ENCODE data around the gene SLC38A2.

SLC38A2 gene

DNA sequence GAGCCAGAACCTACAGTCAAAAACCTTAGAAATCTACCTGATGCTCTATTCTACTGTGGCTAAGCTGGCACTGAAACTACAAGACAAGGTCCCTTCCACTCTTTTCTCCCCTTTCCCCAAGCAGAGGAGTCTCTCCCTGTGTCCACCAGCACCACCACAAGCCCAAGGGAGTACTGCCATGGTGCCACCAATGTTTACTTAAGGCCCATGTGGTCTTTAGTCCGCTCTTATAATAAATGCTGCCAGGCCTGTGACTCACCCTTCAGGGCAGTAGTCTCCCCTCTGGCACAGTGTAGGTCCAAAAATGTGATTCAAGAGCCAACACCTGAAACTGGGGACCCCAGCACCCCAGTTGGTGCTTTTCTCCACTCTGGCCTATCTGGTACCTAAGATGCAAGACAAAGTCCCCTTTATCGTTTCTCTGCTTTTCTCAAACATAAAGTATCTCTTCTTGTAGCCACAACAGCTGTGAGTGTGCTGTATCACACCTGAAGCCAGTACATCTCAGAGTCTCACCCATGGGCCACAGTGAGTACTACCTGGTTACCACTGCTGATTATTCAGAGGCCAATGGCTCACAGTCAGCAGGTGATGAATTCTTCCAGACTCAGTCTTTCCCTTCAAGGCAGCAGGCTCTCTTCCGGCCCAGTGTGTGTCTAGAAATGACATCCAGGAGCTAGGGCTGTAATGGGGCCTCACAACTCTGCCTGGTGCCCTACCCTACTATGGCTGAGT, 29.3 kb downstream of the SLC38A2 start:
- CTCF ChIA-PET, result interaction anchor here (0.6 to 2.7 kb wide), 11 partner anchors 11 to 677 kb away, joined by 3 to 15 read pairs (median 4); no protein-coding TSS in a partner anchor
- POLR2A ChIA-PET, result no interaction called here
- TF ChIP-seq FEZF1 (tag by site-specific recombination; IDR thresholded peaks at IDR 0.05), result no peak
- TF ChIP-seq, protein P1, sequence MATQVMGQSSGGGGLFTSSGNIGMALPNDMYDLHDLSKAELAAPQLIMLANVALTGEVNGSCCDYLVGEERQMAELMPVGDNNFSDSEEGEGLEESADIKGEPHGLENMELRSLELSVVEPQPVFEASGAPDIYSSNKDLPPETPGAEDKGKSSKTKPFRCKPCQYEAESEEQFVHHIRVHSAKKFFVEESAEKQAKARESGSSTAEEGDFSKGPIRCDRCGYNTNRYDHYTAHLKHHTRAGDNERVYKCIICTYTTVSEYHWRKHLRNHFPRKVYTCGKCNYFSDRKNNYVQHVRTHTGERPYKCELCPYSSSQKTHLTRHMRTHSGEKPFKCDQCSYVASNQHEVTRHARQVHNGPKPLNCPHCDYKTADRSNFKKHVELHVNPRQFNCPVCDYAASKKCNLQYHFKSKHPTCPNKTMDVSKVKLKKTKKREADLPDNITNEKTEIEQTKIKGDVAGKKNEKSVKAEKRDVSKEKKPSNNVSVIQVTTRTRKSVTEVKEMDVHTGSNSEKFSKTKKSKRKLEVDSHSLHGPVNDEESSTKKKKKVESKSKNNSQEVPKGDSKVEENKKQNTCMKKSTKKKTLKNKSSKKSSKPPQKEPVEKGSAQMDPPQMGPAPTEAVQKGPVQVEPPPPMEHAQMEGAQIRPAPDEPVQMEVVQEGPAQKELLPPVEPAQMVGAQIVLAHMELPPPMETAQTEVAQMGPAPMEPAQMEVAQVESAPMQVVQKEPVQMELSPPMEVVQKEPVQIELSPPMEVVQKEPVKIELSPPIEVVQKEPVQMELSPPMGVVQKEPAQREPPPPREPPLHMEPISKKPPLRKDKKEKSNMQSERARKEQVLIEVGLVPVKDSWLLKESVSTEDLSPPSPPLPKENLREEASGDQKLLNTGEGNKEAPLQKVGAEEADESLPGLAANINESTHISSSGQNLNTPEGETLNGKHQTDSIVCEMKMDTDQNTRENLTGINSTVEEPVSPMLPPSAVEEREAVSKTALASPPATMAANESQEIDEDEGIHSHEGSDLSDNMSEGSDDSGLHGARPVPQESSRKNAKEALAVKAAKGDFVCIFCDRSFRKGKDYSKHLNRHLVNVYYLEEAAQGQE (tag by site-specific recombination; IDR thresholded peaks at IDR 0.05), result no peak
- no peak for TF ChIP-seq KLF9 (tag by site-specific recombination; IDR thresholded peaks at IDR 0.05; ENCODE audit: low read depth)
- no peak for TF ChIP-seq ZNF707 (tag by site-specific recombination; IDR thresholded peaks at IDR 0.05)
- TF ChIP-seq GLI2 (tag by site-specific recombination; IDR thresholded peaks at IDR 0.05; ENCODE audit: borderline replicate concordance, low read depth), result no peak
- TF ChIP-seq ZNF518A (tag by site-specific recombination; conservative IDR thresholded peaks at IDR 0.05; ENCODE audit: low read depth), result no peak
- no peak for TF ChIP-seq ZNF664 (tag by site-specific recombination; IDR thresholded peaks at IDR 0.05)
- TF ChIP-seq ZNF704 (tag by site-specific recombination; IDR thresholded peaks at IDR 0.05), result no peak
- no peak for TF ChIP-seq ZNF76 (tag by site-specific recombination; IDR thresholded peaks at IDR 0.05; ENCODE audit: borderline replicate concordance, low read depth)
- TF ChIP-seq YY1 (tag by site-specific recombination; IDR thresholded peaks at IDR 0.05), result no peak
- TF ChIP-seq, protein P2, sequence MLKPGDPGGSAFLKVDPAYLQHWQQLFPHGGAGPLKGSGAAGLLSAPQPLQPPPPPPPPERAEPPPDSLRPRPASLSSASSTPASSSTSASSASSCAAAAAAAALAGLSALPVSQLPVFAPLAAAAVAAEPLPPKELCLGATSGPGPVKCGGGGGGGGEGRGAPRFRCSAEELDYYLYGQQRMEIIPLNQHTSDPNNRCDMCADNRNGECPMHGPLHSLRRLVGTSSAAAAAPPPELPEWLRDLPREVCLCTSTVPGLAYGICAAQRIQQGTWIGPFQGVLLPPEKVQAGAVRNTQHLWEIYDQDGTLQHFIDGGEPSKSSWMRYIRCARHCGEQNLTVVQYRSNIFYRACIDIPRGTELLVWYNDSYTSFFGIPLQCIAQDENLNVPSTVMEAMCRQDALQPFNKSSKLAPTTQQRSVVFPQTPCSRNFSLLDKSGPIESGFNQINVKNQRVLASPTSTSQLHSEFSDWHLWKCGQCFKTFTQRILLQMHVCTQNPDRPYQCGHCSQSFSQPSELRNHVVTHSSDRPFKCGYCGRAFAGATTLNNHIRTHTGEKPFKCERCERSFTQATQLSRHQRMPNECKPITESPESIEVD (tag by site-specific recombination; IDR thresholded peaks at IDR 0.05), result no peak
- TF ChIP-seq ZNF626 (tag by site-specific recombination; IDR thresholded peaks at IDR 0.05), result no peak

More for the DNA sequence above, 29.3 kb downstream of the SLC38A2 start:
- H3K27ac ChIP-seq (ENCODE audit: extremely low read depth, low read depth, low read length), result no peak overlapping the region
- no peaks in the 10 kb centered on the region for H3K36me3 ChIP-seq (ENCODE audit: control insufficient read depth in 2 of 2, insufficient read depth in 1 of 2, low read length in 2 of 2)
- H3K4me1 ChIP-seq (ENCODE audit: control insufficient read depth, insufficient read depth, low read length), result no peaks in the 10 kb centered on the region; the same call in 1 of the 2 replicates
- H3K4me3 ChIP-seq (ENCODE audit: low read depth, low read length), result no peak overlapping the region
- H3K9me3 ChIP-seq (ENCODE audit: control insufficient read depth, insufficient read depth, low read depth, low read length), result no peaks in the 10 kb centered on the region
